Skin epidermis (tissue), 12 donors: Measurements from ENCODE around the gene UBL4A.
A peak's percentile ranks its signal among the peaks of the same experiment; 100 is the strongest.

Experiments
- H3K27ac ChIP-seq, 21 experiments: fragments of 200-600 bp; sonication (generic) in 11 of 21; one replicate each; pipeline ENCODE4 v1.5.0; 2020; ENCODE audit warnings: mild to moderate bottlenecking in 3 of 21, inconsistent platforms in 2 of 21, moderate library complexity in 2 of 21
- H3K4me3 ChIP-seq, 7 experiments: fragments of 200-600 bp; sonication (generic) in 2 of 7; one replicate each; pipeline ENCODE4 v1.5.0; 2020; ENCODE audit warnings: inconsistent platforms in 2 of 7, mild to moderate bottlenecking in 2 of 7, moderate library complexity in 1 of 7

Gene UBL4A

GRCh38 chrX:154468217-154468616, 18.2 kb downstream of the UBL4A start:
- Histone ChIP-seq H3K27ac (no peak overlapping the region), H3K4me3 (no peak overlapping the region)

DNA sequence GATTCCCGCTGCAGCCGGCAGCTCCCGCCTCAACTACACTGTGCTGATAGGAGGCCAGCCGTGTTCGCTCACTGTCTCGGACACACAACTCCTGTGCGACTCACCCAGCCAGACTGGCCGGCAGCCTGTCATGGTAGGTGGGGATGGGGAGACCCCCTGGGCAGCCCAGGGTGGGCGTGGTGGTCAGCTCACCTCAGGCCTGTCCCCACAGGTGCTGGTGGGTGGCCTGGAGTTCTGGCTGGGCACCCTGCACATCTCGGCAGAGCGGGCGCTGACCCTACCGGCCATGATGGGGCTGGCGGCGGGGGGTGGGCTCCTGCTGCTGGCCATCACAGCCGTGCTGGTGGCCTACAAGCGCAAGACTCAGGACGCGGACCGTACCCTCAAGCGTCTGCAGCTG, 18.9 kb downstream of the UBL4A start:
- H3K4me3 ChIP-seq: no peak overlapping the region
- H3K27ac ChIP-seq: no peak overlapping the region

DNA sequence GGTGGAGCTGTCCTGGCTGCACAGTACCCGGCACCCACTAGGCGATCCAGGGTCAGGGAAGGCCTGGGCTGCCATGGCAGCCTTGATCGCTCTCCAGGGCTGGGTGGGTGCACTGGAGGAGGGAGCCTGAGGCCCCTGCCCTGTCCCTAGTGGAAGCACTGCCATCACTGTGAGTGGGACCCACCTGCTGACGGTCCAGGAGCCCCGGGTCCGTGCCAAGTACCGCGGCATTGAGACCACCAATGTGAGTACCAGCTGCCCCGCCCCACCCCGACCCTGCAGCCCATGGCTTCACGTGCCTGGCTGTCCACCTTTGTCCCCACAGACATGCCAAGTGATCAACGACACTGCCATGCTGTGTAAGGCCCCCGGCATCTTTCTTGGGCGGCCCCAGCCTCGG, 19.5 kb downstream of the UBL4A start:
- H3K27ac ChIP-seq: no peak overlapping the region
- H3K4me3 ChIP-seq: no peak overlapping the region

- Histone ChIP-seq H3K27ac (no peak overlapping the region), H3K4me3 (no peak overlapping the region)
Measured at GRCh38 chrX:154466036-154466435, 20.4 kb downstream of the UBL4A start.

- H3K4me3 ChIP-seq: no peak overlapping the region
Measured at GRCh38 chrX:154465601-154466000, 20.8 kb downstream of the UBL4A start.

GRCh38 chrX:154464806-154465365, 21.5 kb downstream of the UBL4A start:
- Histone ChIP-seq H3K4me3 (no peak overlapping the region), H3K27ac (no peak overlapping the region)

More at GRCh38 chrX:154465601-154466000, 20.8 kb downstream of the UBL4A start:
- H3K27ac ChIP-seq: no peak overlapping the region

DNA sequence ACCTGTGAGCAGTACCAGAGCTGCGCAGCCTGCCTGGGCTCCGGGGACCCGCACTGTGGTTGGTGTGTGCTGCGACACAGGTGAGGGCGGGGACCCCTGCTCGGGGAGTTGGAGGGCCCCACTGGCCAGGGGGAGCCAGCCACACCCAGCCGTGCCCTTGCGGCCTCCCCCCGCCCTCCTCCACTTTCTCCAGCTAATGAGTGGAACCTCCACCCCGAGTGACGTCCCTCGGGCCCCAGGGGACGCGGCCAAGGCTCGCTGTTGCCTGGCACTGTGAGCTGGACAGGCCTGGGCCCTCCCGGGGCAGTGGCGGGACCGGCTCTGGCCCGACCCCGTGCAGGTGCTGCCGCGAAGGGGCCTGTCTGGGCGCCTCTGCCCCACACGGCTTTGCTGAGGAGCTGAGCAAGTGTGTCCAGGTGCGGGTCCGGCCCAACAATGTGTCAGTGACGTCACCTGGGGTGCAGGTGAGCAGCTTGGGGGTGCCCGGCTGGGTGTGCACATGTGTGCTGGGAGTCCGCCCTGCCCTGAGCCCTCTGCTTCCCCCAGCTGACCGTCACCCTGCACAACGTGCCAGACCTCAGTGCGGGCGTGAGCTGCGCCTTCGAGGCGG, 22.7 kb downstream of the UBL4A start:
- no peak overlapping the region for H3K27ac ChIP-seq
- H3K4me3 ChIP-seq: no peak overlapping the region

DNA sequence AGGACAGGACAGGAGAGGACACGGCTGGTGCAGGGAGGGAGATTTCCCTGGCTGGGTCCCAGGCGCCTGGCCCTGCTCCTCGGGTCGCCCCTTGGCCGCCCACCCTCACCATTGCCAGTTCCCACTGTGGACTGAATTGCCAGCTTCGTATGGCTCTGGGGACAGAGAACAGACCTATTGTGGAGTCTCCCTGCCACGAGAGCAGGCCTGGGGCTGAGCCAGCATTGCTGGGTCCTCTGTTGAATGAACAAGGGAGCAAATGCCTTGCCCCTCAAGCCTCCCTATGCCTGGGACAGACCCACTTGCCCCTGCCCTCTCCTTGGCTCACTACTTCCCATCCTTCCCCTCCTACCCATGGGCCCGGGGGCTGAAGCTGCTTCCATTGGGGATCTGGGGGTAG, 24.0 kb downstream of the UBL4A start:
- no peak overlapping the region for H3K4me3 ChIP-seq
- H3K27ac ChIP-seq: no peak overlapping the region

GRCh38 chrX:154460326-154460725, 26.1 kb downstream of the UBL4A start:
- Histone ChIP-seq H3K27ac (no peak overlapping the region), H3K4me3 (peak overlapping the region in 2 of 7 experiments; percentile 9 to 55)

DNA sequence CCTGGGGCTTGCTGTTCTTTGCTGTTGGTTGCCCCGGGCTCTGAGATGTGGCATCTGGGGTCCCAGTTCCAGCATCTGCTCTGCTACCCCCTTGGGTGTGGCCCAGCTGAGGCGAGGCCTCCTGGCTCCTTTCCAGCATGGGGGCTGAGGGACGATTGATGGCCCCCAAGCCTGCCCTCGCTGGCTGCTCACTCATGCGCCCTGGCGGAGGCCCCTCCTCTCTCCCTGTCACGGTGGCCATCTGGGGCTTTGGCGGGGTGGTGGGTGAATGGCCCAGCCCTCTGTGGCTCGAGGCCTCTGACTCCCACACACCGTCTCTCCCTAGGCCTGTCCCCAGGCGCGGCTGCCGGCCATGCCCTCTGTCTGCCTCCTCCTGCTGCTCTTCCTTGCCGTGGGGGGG, 26.6 kb downstream of the UBL4A start:
- Histone ChIP-seq H3K4me3 (peak overlapping the region; percentile 0 to 59 (median 55)), H3K27ac (peak overlapping the region in 1 of 21 experiments; percentile 77)

- Histone ChIP-seq H3K27ac (peak overlapping the region in 17 of 21 experiments; percentile 10 to 89 (median 76)), H3K4me3 (peak overlapping the region; percentile 34 to 59 (median 55))
Measured at GRCh38 chrX:154458954-154459778, 27.2 kb downstream of the UBL4A start.

- H3K4me3 ChIP-seq: peak within 1 kb of the TSS; percentile 34 to 59 (median 55)
- H3K27ac ChIP-seq: peak within 1 kb of the TSS in 20 of 21 experiments; percentile 10 to 89 (median 75)
Measured at GRCh38 chrX:154458116-154458953, 28.1 kb downstream of the UBL4A start, which contains the start of gene PLXNA3. PLXNA3 (plus strand) TSS chrX:154458281; CDS start chrX:154460184, 1,903 bp downstream.

GRCh38 chrX:154457491-154458115, 28.8 kb downstream of the UBL4A start:
- peak overlapping the region in 18 of 21 experiments; percentile 45 to 89 (median 76) for H3K27ac ChIP-seq
- H3K4me3 ChIP-seq: peak overlapping the region; percentile 23 to 59 (median 55)

DNA sequence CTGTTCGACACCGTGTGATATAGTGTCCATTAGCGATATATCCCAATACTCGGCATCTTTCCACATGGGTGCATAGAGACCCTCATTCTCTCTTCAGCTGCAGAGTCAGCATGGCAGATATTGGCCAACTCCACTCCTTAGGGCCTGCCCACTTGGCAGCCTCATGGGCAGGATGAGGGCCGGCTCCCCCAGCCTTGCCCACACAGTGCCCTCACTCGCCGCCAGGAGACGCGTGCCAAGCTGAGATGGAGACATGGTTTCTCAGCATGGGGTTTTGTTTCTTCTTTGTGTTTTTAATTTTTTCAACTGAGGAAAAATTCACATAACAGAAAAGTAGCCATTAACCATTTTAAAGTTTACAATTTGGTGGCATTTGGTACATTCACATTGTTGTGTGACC, 33.6 kb downstream of the UBL4A start:
- Histone ChIP-seq H3K27ac (no peak overlapping the region), H3K4me3 (no peak overlapping the region)

DNA sequence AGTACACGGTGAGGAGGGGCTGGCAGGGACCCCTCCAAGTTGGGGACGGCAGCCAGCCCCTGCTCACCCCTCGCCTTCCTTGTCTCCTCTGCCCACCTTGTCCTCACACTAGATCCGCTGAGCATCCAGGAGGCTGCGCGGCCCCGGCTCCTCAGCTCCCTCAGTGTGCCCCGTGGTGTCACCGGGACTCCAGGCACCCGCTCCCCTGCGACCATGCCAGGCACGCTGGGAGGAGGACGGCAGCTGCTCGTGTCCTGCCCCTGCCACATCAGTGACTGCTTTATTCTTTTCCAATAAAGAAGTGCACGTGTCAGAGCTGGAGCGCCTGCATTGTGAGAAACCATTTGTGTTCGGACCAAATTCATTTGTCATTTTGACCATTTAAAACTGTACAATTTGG, 36.1 kb downstream of the UBL4A start:
- Histone ChIP-seq H3K27ac (no peak overlapping the region), H3K4me3 (no peak overlapping the region)

- Histone ChIP-seq H3K27ac (no peak overlapping the region), H3K4me3 (no peak overlapping the region)
Measured at GRCh38 chrX:154449618-154450017, 36.8 kb downstream of the UBL4A start.

GRCh38 chrX:154448484-154448883, 37.9 kb downstream of the UBL4A start:
- H3K27ac ChIP-seq: no peak overlapping the region
- H3K4me3 ChIP-seq: no peak overlapping the region

- no peak overlapping the region for H3K4me3 ChIP-seq
- no peak overlapping the region for H3K27ac ChIP-seq
Measured at GRCh38 chrX:154446430-154446829, 40.0 kb downstream of the UBL4A start.

DNA sequence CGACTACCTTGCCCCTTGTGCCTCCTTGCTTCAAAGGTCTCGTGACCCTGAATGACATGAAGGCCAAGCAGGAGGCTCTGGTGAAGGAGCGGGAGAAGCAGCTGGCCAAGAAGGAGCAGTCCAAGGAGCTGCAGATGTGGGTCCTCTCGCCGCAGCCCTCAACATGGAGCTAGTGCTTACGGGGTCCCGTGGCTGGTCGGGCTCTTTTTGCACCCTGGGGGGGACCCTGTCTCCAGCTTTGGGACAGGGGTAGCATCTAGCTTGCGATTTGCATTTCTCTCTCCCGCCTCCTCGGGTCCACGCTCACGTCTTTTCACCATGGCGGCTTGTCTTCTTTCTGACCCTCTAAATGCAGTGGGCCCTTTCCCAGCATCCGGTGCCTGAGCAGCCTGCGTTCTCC, 40.6 kb downstream of the UBL4A start:
- no peak overlapping the region for H3K4me3 ChIP-seq
- no peak overlapping the region for H3K27ac ChIP-seq
